Aorta (tissue), 5 donors: ENCODE measurements around the gene SWI5. TPM values are rescaled to one million over a fixed set of nuclear protein-coding genes. Genes with fewer than 3 reads are reported as not detected.

Experiments used
- ATAC-seq: fragments of 200-7000 bp; cut with Tn5 transposase; one replicate; pipeline ENCODE4 v1.9.1; 2022; ENCODE audit warnings: moderate library complexity; ENCODE audit not compliant: low FRiP score
- DNase-seq, 2 donors: peaks; one replicate each; pipeline ENCODE4 v3.0.0-alpha.2; 2020
- H3K27ac ChIP-seq, 2 donors: one replicate each; pipeline ENCODE4 v1.5.1; 2013; ENCODE audit warnings: low read length in 2 of 2, mild to moderate bottlenecking in 2 of 2, moderate library complexity in 2 of 2, control low read depth in 1 of 2, inconsistent platforms in 1 of 2, low read depth in 1 of 2
- H3K27me3 ChIP-seq, 2 donors: one replicate each; pipeline ENCODE4 v1.6.1; 2013; ENCODE audit warnings: control low read depth in 1 of 2, low read length in 1 of 2, mild to moderate bottlenecking in 1 of 2, moderate library complexity in 1 of 2; ENCODE audit not compliant: insufficient read depth in 2 of 2, control insufficient read depth in 1 of 2
- H3K36me3 ChIP-seq, 2 donors: one replicate each; pipeline ENCODE4 v1.6.1; 2013; ENCODE audit warnings: control low read depth in 1 of 2, low read length in 1 of 2, mild to moderate bottlenecking in 1 of 2; ENCODE audit not compliant: insufficient read depth in 2 of 2, control insufficient read depth in 1 of 2
- H3K4me1 ChIP-seq, 2 donors: one replicate each; pipeline ENCODE4 v1.6.1; 2013; ENCODE audit warnings: low read length in 2 of 2, control low read depth in 1 of 2, mild to moderate bottlenecking in 1 of 2, moderate library complexity in 1 of 2; ENCODE audit not compliant: insufficient read depth in 2 of 2, control insufficient read depth in 1 of 2
- H3K4me3 ChIP-seq, 2 donors: one replicate each; pipeline ENCODE4 v1.5.1; 2013; ENCODE audit warnings: low read length in 2 of 2, control low read depth in 1 of 2, mild to moderate bottlenecking in 1 of 2
- H3K9me3 ChIP-seq: one replicate; pipeline ENCODE4 v1.6.1; 2013; ENCODE audit warnings: mild to moderate bottlenecking, low read length; ENCODE audit not compliant: control insufficient read depth
- WGBS, 2 donors: extraction: QIAGEN DNeasy Blood & Tissue Kit; methylation state at CpG; one replicate each; pipeline ENCODE4 v1.1.7; 2013; 5-methylcytosine and 5-hydroxymethylcytosine counted together
- intact Hi-C, 2 donors: fragments of 100-400 bp; cut with DNase I; formaldehyde crosslinking; loops; one replicate each; pipeline versions ENCODE4 v1.14.2 to v1.15.0; 2022
- polyA plus RNA-seq, 2 donors: library from polyadenylated mRNA; stranded (reverse); fragments of 200-250 nt; gene quantifications; one replicate each; pipeline ENCODE4 v1.2.3, GENCODE V29; 2013
- total RNA-seq, 2 donors: library from RNA; stranded (reverse); fragmentation: NEBNext Ultra II Directional; extraction: Animal tissue kit (Norgen Biotek cat#: 25700); gene quantifications; one replicate each; pipeline ENCODE4 v1.2.1, GENCODE V29; 2021
- donor health status: healthy with polysubstance abuse.
- donor health status: Bipolar disorder and iron deficiency.
- donor health status: DM: no; HTN: no; CAD: no.
- donor health status: DM: no; HTN: no; CAD: no.
- donor health status: DM: yes; HTN: yes; CAD: no.

The SWI5 gene
- total and polyA plus RNA-seq, 4 donors, result 12.2 to 30.8 (median 22.4) TPM

- Histone ChIP-seq H3K27me3 (no peaks in the 10 kb centered on the region), H3K36me3 (peaks cover 0 to 2% of the 10 kb centered on the region in 2 donors), H3K4me1 (no peaks in the 10 kb centered on the region), H3K9me3 (no peaks in the 10 kb centered on the region), H3K4me3 (peak overlapping the region in 1 of 2 donors; percentile 41), H3K27ac (no peak overlapping the region)
- 64 to 69% methylated on average over 7 of the region's 7 CpGs for WGBS, 2 donors
- DNase-seq (no peak), ATAC-seq (no peak)
- intact Hi-C loops, result no loop called here
Observed at GRCh38 chr9:128321343-128321742, 45.3 kb downstream of the SWI5 start.

- ATAC-seq (no peak), DNase-seq (no peak)
- Histone ChIP-seq H3K4me3 (peak overlapping the region; percentile 41 to 84), H3K27me3 (no peaks in the 10 kb centered on the region), H3K36me3 (no peaks in the 10 kb centered on the region), H3K27ac (peak overlapping the region in 1 of 2 donors; percentile 2), H3K4me1 (no peaks in the 10 kb centered on the region), H3K9me3 (no peaks in the 10 kb centered on the region)
- intact Hi-C loops, result no loop called here
- 2% methylated on average over 21 of the region's 21 CpGs for WGBS, 2 donors
Observed at GRCh38 chr9:128321879-128322403, 45.9 kb downstream of the SWI5 start.

GRCh38 chr9:128322404-128323211, 46.5 kb downstream of the SWI5 start, which contains the start of the genes COQ4 and TRUB2:
Gene COQ4 (plus strand): TSS chr9:128322839. CDS start chr9:128322859, 20 bp downstream.
Gene TRUB2 (minus strand): TSS chr9:128322447. CDS start chr9:128322408, 39 bp downstream.
- 0% methylated on average over 83 of the region's 83 CpGs for WGBS, 2 donors
- ATAC-seq, result peak; percentile 98
- Histone ChIP-seq H3K27me3 (no peaks in the 10 kb centered on the region), H3K4me3 (peak within 1 kb of the TSS; percentile 84 to 90), H3K27ac (peak within 1 kb of the TSS in 1 of 2 donors; percentile 58), H3K36me3 (no peaks in the 10 kb centered on the region), H3K4me1 (no peaks in the 10 kb centered on the region), H3K9me3 (no peaks in the 10 kb centered on the region)
- intact Hi-C loops, result no loop called here
- peak; percentile 95 to 97 for DNase-seq

GRCh38 chr9:128323212-128323730, 47.2 kb downstream of the SWI5 start:
- peak overlapping the region; percentile 80 to 90 for H3K4me3 ChIP-seq
- 25% methylated on average over 16 of the region's 16 CpGs for whole genome bisulfite sequencing, 2 donors
- DNase-seq, result no peak
- H3K4me1 ChIP-seq, result no peaks in the 10 kb centered on the region
- intact Hi-C loops, result no loop called here
- no peaks in the 10 kb centered on the region for H3K9me3 ChIP-seq
- no peak for ATAC-seq
- no peaks in the 10 kb centered on the region for H3K27me3 ChIP-seq
- H3K27ac ChIP-seq, result peak overlapping the region in 1 of 2 donors; percentile 48
- peaks cover 0 to 2% of the 10 kb centered on the region in 2 donors for H3K36me3 ChIP-seq

- no peaks in the 10 kb centered on the region for H3K4me1 ChIP-seq
- WGBS, 2 donors, result 83 to 89% methylated on average over 12 of the region's 12 CpGs
- H3K4me3 ChIP-seq, result no peak overlapping the region
- DNase-seq (no peak), ATAC-seq (no peak)
- H3K27ac ChIP-seq, result no peak overlapping the region
- intact Hi-C loops, result no loop called here
- no peaks in the 10 kb centered on the region for H3K9me3 ChIP-seq
- H3K36me3 ChIP-seq, result peaks cover 0 to 2% of the 10 kb centered on the region in 2 donors
- H3K27me3 ChIP-seq, result no peaks in the 10 kb centered on the region
Observed at GRCh38 chr9:128323791-128324190, 47.7 kb downstream of the SWI5 start.

- DNase-seq, result no peak
- Histone ChIP-seq H3K27ac (no peak overlapping the region), H3K9me3 (no peaks in the 10 kb centered on the region), H3K4me1 (no peaks in the 10 kb centered on the region), H3K36me3 (peaks cover 0 to 2% of the 10 kb centered on the region in 2 donors), H3K27me3 (no peaks in the 10 kb centered on the region), H3K4me3 (no peak overlapping the region)
- ATAC-seq, result no peak
- intact Hi-C loops, result no loop called here
- WGBS, 2 donors, result 90 to 96% methylated on average over 1 of the region's 1 CpG
Observed at GRCh38 chr9:128324401-128324800, 48.3 kb downstream of the SWI5 start.

GRCh38 chr9:128325629-128326028, 49.6 kb downstream of the SWI5 start:
- DNase-seq (no peak), ATAC-seq (no peak)
- intact Hi-C loops, result no loop called here
- no peaks in the 10 kb centered on the region for H3K27me3 ChIP-seq
- H3K4me1 ChIP-seq, result no peaks in the 10 kb centered on the region
- no peak overlapping the region for H3K27ac ChIP-seq
- H3K4me3 ChIP-seq, result no peak overlapping the region
- H3K36me3 ChIP-seq, result peaks cover 0 to 2% of the 10 kb centered on the region in 2 donors
- 88 to 89% methylated on average over 13 of the region's 13 CpGs for WGBS, 2 donors
- no peaks in the 10 kb centered on the region for H3K9me3 ChIP-seq

GRCh38 chr9:128333451-128333869, 57.4 kb downstream of the SWI5 start:
- no peak for ATAC-seq
- Histone ChIP-seq H3K9me3 (no peaks in the 10 kb centered on the region), H3K4me1 (no peaks in the 10 kb centered on the region), H3K27me3 (no peaks in the 10 kb centered on the region), H3K4me3 (no peak overlapping the region), H3K36me3 (no peaks in the 10 kb centered on the region), H3K27ac (no peak overlapping the region)
- no peak for DNase-seq
- 80 to 86% methylated on average over 11 of the region's 11 CpGs for WGBS, 2 donors
- intact Hi-C loops, result loop anchor here in 1 of 2 donors (5.0 kb wide), 1 partner anchor 36 kb away; no protein-coding TSS in a partner anchor
